SU-DHL-6 (cell line): ENCODE results near the gene HSH2D.

ENCODE experiments used
- H2AFZ ChIP-seq: fragments of 200-600 bp; sonication (generic); 2 replicates; pipeline ENCODE4 v1.6.1; 2014; ENCODE audit warnings: low read depth, mild to moderate bottlenecking, moderate library complexity, mixed read lengths, antibody characterized with exemption, low read length; ENCODE audit not compliant: severe bottlenecking
- H3F3A ChIP-seq: fragments of 200-600 bp; shearing (Covaris generic); 2 replicates; pipeline ENCODE4 v1.6.0; 2016; ENCODE audit warnings: antibody characterized with exemption, mild to moderate bottlenecking; ENCODE audit not compliant: insufficient read depth
- H3K27ac ChIP-seq: fragments of 200-600 bp; sonication (generic); 2 replicates; pipeline ENCODE4 v1.5.1; 2016; ENCODE audit warnings: low read depth, mild to moderate bottlenecking, low read length, moderate library complexity, mixed read lengths
- H3K27me3 ChIP-seq: fragments of 200-600 bp; sonication (generic), shearing (Covaris generic); 2 replicates; pipeline ENCODE4 v1.6.0; 2014; ENCODE audit warnings: mild to moderate bottlenecking, low read length
- H3K36me3 ChIP-seq: fragments of 200-600 bp; sonication (generic); 2 replicates; pipeline ENCODE4 v1.6.1; 2014; ENCODE audit warnings: mild to moderate bottlenecking, low read length, mixed read lengths
- H3K4me2 ChIP-seq: fragments of 300-600, 200-600 bp; shearing (Covaris generic), sonication (generic); 2 replicates; pipeline ENCODE4 v1.6.0; 2014; ENCODE audit warnings: low read length, low read depth, mild to moderate bottlenecking; ENCODE audit not compliant: poor library complexity, severe bottlenecking
- H3K4me3 ChIP-seq: fragments of 200-600 bp; sonication (generic); 2 replicates; pipeline ENCODE4 v1.5.1; 2014; ENCODE audit warnings: antibody characterized with exemption, low read length, mild to moderate bottlenecking, mixed read lengths; ENCODE audit not compliant: insufficient read depth, poor library complexity, severe bottlenecking
- H3K79me2 ChIP-seq: fragments of 200-600 bp; sonication (generic); 2 replicates; pipeline ENCODE4 v1.6.1; 2014; ENCODE audit warnings: mild to moderate bottlenecking, low read length, moderate library complexity; ENCODE audit not compliant: insufficient read depth
- H3K9ac ChIP-seq: fragments of 200-600 bp; sonication (generic); 2 replicates; pipeline ENCODE4 v1.7.0; 2014; ENCODE audit warnings: mild to moderate bottlenecking, low read length
- H3K9me2 ChIP-seq: fragments of 200-600 bp; sonication (generic); replicated peaks from 2 replicates; pipeline ENCODE4 v1.6.1; 2014; ENCODE audit warnings: low read length; ENCODE audit not compliant: insufficient read depth
- H3K9me3 ChIP-seq: fragments of 200-600 bp; sonication (generic); 2 replicates; pipeline ENCODE4 v1.6.1; 2014; ENCODE audit warnings: low read length, mixed read lengths; ENCODE audit not compliant: insufficient read depth
- H4K20me1 ChIP-seq: fragments of 200-600 bp; sonication (generic); 2 replicates; pipeline ENCODE4 v1.6.1; 2014; ENCODE audit warnings: low read depth, mild to moderate bottlenecking, antibody characterized with exemption, low read length, moderate library complexity, mixed read lengths
- EZH2phosphoT487 ChIP-seq: fragments of 200-600 bp; sonication (generic), shearing (Covaris generic); conservative IDR thresholded peaks from 2 replicates; pipeline ENCODE4 v1.6.1; 2018; ENCODE audit warnings: mild to moderate bottlenecking, antibody characterized with exemption, low read length, moderate library complexity, mixed read lengths
- TF ChIP-seq, protein P1 (sequence below): fragments of 200-600 bp; sonication (generic); IDR thresholded peaks from one replicate; pipeline ENCODE4 v1.5.1; 2017; ENCODE audit warnings: antibody characterized with exemption, mild to moderate bottlenecking, low read length, moderate library complexity; ENCODE audit not compliant: insufficient read depth, poor library complexity, severe bottlenecking

HSH2D gene

GRCh38 chr19:16121967-16122366 lies 21.5 kb upstream of the HSH2D start:
- H3K36me3 ChIP-seq, result peaks cover 5% of the 10 kb centered on the region; the same call in 1 of the 2 replicates
- no peaks in the 10 kb centered on the region for H3K9me2 ChIP-seq
- H3K9me3 ChIP-seq, result no peaks in the 10 kb centered on the region
- H3K4me3 ChIP-seq, result no peak overlapping the region
- H3K27ac ChIP-seq, result no peak overlapping the region
- TF ChIP-seq EZH2phosphoT487, result no peak
- TF ChIP-seq, protein P1, sequence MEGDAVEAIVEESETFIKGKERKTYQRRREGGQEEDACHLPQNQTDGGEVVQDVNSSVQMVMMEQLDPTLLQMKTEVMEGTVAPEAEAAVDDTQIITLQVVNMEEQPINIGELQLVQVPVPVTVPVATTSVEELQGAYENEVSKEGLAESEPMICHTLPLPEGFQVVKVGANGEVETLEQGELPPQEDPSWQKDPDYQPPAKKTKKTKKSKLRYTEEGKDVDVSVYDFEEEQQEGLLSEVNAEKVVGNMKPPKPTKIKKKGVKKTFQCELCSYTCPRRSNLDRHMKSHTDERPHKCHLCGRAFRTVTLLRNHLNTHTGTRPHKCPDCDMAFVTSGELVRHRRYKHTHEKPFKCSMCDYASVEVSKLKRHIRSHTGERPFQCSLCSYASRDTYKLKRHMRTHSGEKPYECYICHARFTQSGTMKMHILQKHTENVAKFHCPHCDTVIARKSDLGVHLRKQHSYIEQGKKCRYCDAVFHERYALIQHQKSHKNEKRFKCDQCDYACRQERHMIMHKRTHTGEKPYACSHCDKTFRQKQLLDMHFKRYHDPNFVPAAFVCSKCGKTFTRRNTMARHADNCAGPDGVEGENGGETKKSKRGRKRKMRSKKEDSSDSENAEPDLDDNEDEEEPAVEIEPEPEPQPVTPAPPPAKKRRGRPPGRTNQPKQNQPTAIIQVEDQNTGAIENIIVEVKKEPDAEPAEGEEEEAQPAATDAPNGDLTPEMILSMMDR, result no peak
- H4K20me1 ChIP-seq, result no peaks in the 10 kb centered on the region
- H3K79me2 ChIP-seq, result peaks cover 22% of the 10 kb centered on the region
- no peak overlapping the region for H3K4me2 ChIP-seq
- no peaks in the 10 kb centered on the region for H3K27me3 ChIP-seq
- H2AFZ ChIP-seq, result no peak overlapping the region
- no peak overlapping the region for H3K9ac ChIP-seq
- peaks cover 23% of the 10 kb centered on the region for H3F3A ChIP-seq

DNA sequence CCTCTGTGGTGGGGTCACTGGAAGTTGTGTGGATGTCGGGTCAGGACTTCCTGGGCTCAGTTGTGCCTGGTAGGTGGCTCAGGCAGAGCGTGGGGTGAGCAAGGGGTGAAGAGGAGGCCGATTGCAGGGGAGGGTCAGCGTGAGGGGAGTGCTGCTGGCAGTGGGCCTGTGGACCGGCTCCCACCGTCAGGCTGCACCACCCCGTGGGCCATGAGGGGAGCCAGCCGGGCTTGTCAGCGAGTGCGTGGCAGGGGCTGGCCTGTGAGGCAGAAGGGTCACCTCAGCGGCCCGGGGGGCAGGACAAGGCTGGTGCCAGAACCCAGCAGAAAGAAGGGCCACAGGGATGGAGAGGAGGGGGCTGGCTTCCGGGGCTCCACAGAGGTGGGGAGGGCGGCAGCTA lies 18.5 kb upstream of the HSH2D start:
- no peak for TF ChIP-seq EZH2phosphoT487
- TF ChIP-seq, protein P1, result no peak
- no peaks in the 10 kb centered on the region for H3K9me2 ChIP-seq
- no peak overlapping the region for H3K27ac ChIP-seq
- no peak overlapping the region for H3K9ac ChIP-seq
- peaks cover 2% of the 10 kb centered on the region; the same call in 1 of the 2 replicates for H3F3A ChIP-seq
- no peak overlapping the region for H3K4me3 ChIP-seq
- H3K79me2 ChIP-seq, result peaks cover 14% of the 10 kb centered on the region
- H3K27me3 ChIP-seq, result no peaks in the 10 kb centered on the region
- no peaks in the 10 kb centered on the region for H3K9me3 ChIP-seq
- no peak overlapping the region for H2AFZ ChIP-seq
- H3K4me2 ChIP-seq, result no peak overlapping the region
- no peaks in the 10 kb centered on the region for H4K20me1 ChIP-seq
- H3K36me3 ChIP-seq, result no peaks in the 10 kb centered on the region

GRCh38 chr19:16125737-16126495 lies 17.6 kb upstream of the HSH2D start:
- H3K36me3 ChIP-seq, result peaks cover 6% of the 10 kb centered on the region
- H3K9me2 ChIP-seq, result no peaks in the 10 kb centered on the region
- H3K4me2 ChIP-seq, result no peak overlapping the region
- no peak overlapping the region for H3K4me3 ChIP-seq
- H2AFZ ChIP-seq, result no peak overlapping the region
- peaks cover 12% of the 10 kb centered on the region; the same call in 1 of the 2 replicates for H3K79me2 ChIP-seq
- no peaks in the 10 kb centered on the region for H3F3A ChIP-seq
- H3K27me3 ChIP-seq, result no peaks in the 10 kb centered on the region
- H3K9me3 ChIP-seq, result no peaks in the 10 kb centered on the region
- no peak overlapping the region for H3K9ac ChIP-seq
- TF ChIP-seq, protein P1, result no peak
- TF ChIP-seq EZH2phosphoT487, result no peak
- H4K20me1 ChIP-seq, result no peaks in the 10 kb centered on the region
- H3K27ac ChIP-seq, result no peak overlapping the region
